Peyer's patch (tissue), 4 donors: Measurements from ENCODE around the gene STRN4.

Experiments
- POLR2A ChIP-seq, 2 donors: fragments of 450-650 bp; IDR thresholded peaks; one replicate each; pipeline ENCODE4 v1.5.1; 2017; ENCODE audit warnings: antibody characterized with exemption in 2 of 2, mild to moderate bottlenecking in 2 of 2, moderate library complexity in 2 of 2
- TF ChIP-seq, protein P1 (sequence below), 6 experiments: fragments of 450-650 bp in 4 of 6; fragments of 200-600 bp in 2 of 6; sonication (generic) in 1 of 6; IDR thresholded peaks; one replicate each; pipeline ENCODE4 v1.5.1; 2017 to 2019; ENCODE audit warnings: antibody characterized with exemption in 6 of 6, mild to moderate bottlenecking in 3 of 6, moderate library complexity in 1 of 6

DNA sequence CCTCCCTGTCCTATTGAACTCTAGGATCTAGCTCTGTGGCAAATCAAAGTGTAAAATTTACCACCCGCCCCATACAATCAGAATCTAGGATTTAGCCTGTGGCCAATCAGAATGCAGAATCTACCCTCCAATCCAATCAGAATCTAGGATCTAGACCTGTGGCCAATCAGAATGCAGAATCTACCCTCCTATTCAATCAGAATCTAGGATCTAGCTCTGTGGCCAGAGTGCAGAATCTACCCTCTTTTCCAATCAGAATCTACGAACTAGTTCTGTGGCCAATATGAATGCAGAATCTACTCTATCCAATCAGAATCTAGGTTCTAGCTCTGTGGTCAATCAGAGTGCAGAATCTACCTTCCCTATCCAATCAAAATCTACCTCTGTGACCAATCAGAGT lies 55.1 kb downstream of the STRN4 start:
- TF ChIP-seq, protein P1, sequence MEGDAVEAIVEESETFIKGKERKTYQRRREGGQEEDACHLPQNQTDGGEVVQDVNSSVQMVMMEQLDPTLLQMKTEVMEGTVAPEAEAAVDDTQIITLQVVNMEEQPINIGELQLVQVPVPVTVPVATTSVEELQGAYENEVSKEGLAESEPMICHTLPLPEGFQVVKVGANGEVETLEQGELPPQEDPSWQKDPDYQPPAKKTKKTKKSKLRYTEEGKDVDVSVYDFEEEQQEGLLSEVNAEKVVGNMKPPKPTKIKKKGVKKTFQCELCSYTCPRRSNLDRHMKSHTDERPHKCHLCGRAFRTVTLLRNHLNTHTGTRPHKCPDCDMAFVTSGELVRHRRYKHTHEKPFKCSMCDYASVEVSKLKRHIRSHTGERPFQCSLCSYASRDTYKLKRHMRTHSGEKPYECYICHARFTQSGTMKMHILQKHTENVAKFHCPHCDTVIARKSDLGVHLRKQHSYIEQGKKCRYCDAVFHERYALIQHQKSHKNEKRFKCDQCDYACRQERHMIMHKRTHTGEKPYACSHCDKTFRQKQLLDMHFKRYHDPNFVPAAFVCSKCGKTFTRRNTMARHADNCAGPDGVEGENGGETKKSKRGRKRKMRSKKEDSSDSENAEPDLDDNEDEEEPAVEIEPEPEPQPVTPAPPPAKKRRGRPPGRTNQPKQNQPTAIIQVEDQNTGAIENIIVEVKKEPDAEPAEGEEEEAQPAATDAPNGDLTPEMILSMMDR (IDR thresholded peaks at IDR 0.05), result no peak
- TF ChIP-seq POLR2A (IDR thresholded peaks at IDR 0.05), result no peak
